Hepatocyte (in vitro differentiated cells): ENCODE results near the gene UBXN6.

Experiments used
- EZH2 ChIP-seq: fragments of 200-600 bp; sonication (generic); IDR thresholded peaks from 2 replicates; pipeline ENCODE4 v1.6.1; 2016; ENCODE audit warnings: antibody characterized with exemption, mild to moderate bottlenecking, borderline replicate concordance
- TF ChIP-seq, protein P1 (sequence below): fragments of 200-600 bp; sonication (generic); IDR thresholded peaks from 2 replicates; pipeline ENCODE4 v1.5.1; 2016; ENCODE audit warnings: antibody characterized with exemption, mild to moderate bottlenecking; ENCODE audit not compliant: poor library complexity

- TF ChIP-seq, protein P1, sequence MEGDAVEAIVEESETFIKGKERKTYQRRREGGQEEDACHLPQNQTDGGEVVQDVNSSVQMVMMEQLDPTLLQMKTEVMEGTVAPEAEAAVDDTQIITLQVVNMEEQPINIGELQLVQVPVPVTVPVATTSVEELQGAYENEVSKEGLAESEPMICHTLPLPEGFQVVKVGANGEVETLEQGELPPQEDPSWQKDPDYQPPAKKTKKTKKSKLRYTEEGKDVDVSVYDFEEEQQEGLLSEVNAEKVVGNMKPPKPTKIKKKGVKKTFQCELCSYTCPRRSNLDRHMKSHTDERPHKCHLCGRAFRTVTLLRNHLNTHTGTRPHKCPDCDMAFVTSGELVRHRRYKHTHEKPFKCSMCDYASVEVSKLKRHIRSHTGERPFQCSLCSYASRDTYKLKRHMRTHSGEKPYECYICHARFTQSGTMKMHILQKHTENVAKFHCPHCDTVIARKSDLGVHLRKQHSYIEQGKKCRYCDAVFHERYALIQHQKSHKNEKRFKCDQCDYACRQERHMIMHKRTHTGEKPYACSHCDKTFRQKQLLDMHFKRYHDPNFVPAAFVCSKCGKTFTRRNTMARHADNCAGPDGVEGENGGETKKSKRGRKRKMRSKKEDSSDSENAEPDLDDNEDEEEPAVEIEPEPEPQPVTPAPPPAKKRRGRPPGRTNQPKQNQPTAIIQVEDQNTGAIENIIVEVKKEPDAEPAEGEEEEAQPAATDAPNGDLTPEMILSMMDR, result no peak
- no peak for TF ChIP-seq EZH2
Measured at GRCh38 chr19:4497770-4498389, 40.3 kb upstream of the UBXN6 start.
